Testis (tissue), 3 donors: ENCODE results near the gene SYNPR. TPM values are rescaled to one million over a fixed set of nuclear protein-coding genes. Genes with fewer than 3 reads are reported as not detected.
A peak's percentile ranks its signal among the peaks of the same experiment; 100 is the strongest.

Experiments used
- DNase-seq: peaks from one replicate; pipeline ENCODE4 v3.0.0-alpha.2; 2019
- H3K27ac ChIP-seq, 2 donors: fragments of 200-600 bp; sonication (generic); one replicate each; pipeline ENCODE4 v1.5.1; 2019
- H3K27me3 ChIP-seq: fragments of 200-600 bp; sonication (generic); one replicate; pipeline ENCODE4 v1.5.1; 2019
- H3K36me3 ChIP-seq: fragments of 200-600 bp; sonication (generic); one replicate; pipeline ENCODE4 v1.5.1; 2017; ENCODE audit warnings: low read depth; ENCODE audit errors: missing control alignments
- H3K4me1 ChIP-seq: fragments of 200-600 bp; sonication (generic); one replicate; pipeline ENCODE4 v1.5.1; 2019
- H3K4me3 ChIP-seq, 2 donors: fragments of 200-600 bp; sonication (generic); one replicate each; pipeline ENCODE4 v1.5.1; 2017 to 2019
- H3K9me3 ChIP-seq: fragments of 200-600 bp; sonication (generic); one replicate; pipeline ENCODE4 v1.5.1; 2017
- CTCF ChIP-seq, 3 experiments: fragments of 450-650 bp in 2 of 3; fragments of 200-600 bp in 1 of 3; sonication (generic) in 1 of 3; IDR thresholded peaks; one replicate each; pipeline ENCODE4 v1.5.1; 2016 to 2019; ENCODE audit warnings: antibody characterized with exemption in 3 of 3, mild to moderate bottlenecking in 2 of 3, moderate library complexity in 1 of 3
- POLR2A ChIP-seq: fragments of 450-650 bp; IDR thresholded peaks from one replicate; pipeline ENCODE4 v1.6.1; 2017; ENCODE audit warnings: antibody characterized with exemption, mild to moderate bottlenecking, moderate library complexity
- WGBS, 2 donors: methylation state at CpG; one replicate each; pipeline ENCODE4 v1.1.5; 2018; 5-methylcytosine and 5-hydroxymethylcytosine counted together
- intact Hi-C: fragments of 100-400 bp; cut with DNase I; formaldehyde crosslinking; loops from one replicate; pipeline ENCODE4 v1.15.1; 2023; ENCODE audit warnings: low total_unique reads
- polyA plus RNA-seq: library from polyadenylated mRNA; stranded (reverse); fragments of 350-450 nt; fragmentation: Illumina TruSeq; extraction: RNeasy Lipid Tissue Mini Kit (QIAGEN cat#74804); gene quantifications from one replicate; pipeline ENCODE4 v1.2.3, GENCODE V29; 2014; ENCODE audit warnings: low read depth, low replicate concordance; ENCODE audit not compliant: insufficient read depth
- total RNA-seq, 2 donors: library from RNA; depleted of rRNA; stranded (reverse); fragments of >200 nt; gene quantifications; one replicate each; pipeline ENCODE4 v1.2.3, GENCODE V29; 2016

SYNPR gene
- total and polyA plus RNA-seq, 3 donors from 2014 or later: not detected

DNA sequence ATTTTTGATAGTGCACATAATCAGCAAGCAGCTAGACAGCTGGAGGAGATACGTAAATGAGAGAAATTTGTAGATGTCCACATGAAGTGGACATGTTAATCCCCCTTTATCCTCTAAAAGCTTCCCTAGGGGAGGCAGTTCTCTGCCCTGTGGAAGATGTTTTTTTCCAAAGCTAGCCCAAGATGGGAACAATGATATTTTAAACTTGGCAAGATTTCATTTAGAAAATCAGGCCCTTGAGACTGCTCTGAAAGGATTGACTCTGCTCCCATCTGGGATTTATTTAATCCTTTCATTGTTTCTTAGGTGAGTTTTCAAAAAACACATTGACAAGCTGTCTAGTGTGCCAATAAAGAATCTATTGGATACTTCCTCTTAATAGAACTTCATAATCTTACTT lies 92.0 kb downstream of the SYNPR start:
- Histone ChIP-seq H3K36me3 (no peaks in the 10 kb centered on the region), H3K27me3 (no peaks in the 10 kb centered on the region), H3K4me1 (no peaks in the 10 kb centered on the region), H3K9me3 (no peaks in the 10 kb centered on the region), H3K4me3 (no peak overlapping the region), H3K27ac (no peak overlapping the region)
- no peak for DNase-seq
- 74 to 76% methylated on average over 1 of the region's 1 CpG for WGBS, 2 donors
- intact Hi-C loops: no loop called here
- no peak for TF ChIP-seq CTCF (IDR thresholded peaks at IDR 0.05)
- TF ChIP-seq POLR2A: no peak

DNA sequence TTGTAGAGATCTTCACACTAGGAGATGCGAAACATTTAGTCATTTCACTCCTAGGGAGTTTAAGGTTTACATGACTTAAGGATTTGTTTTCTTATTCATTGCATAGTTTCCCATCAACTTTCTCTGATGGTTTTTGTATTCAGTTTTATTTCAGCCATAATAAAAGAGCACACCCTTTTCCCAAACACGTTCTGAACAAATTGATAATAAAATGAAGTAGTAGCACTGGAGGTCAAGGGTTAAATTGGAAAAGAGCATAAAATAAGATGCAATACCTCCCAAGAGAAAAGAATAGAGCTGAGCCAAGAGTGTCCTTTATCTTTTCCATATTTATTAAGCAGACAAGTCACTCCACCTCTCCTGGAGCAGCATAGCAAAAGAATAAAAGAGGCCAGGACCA lies 104.9 kb downstream of the SYNPR start:
- no peak overlapping the region for H3K4me3 ChIP-seq
- no peaks in the 10 kb centered on the region for H3K36me3 ChIP-seq
- peaks cover 4% of the 10 kb centered on the region for H3K4me1 ChIP-seq
- DNase-seq: no peak
- no peaks in the 10 kb centered on the region for H3K27me3 ChIP-seq
- H3K9me3 ChIP-seq: no peaks in the 10 kb centered on the region
- TF ChIP-seq POLR2A (no peak), CTCF (IDR thresholded peaks at IDR 0.05) (no peak)
- 66% methylated on average over 2 of the region's 2 CpGs for WGBS, 2 donors
- H3K27ac ChIP-seq: no peak overlapping the region
- intact Hi-C loops: no loop called here

DNA sequence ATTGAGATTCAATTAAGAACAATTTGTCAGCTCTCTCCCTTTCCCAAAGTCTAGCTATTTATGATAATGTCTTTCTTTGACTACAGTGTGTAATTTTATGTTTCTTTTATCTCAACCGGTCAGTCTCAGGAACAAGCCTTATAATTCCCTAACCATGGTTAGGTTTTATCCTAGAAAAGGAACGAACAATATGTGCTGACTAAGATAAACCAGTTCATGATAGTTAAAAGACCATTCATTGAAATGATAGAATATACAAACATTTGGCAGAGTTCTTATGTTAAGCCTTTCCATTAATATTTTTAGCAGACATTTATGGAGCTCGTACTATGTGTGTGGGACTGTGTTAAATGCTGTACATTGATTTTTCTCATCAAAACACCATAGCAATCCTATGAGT lies 106.3 kb downstream of the SYNPR start:
- intact Hi-C loops: no loop called here
- H3K27me3 ChIP-seq: no peaks in the 10 kb centered on the region
- DNase-seq: no peak
- TF ChIP-seq CTCF (IDR thresholded peaks at IDR 0.05) (no peak), POLR2A (no peak)
- 34 to 47% methylated on average over 3 of the region's 3 CpGs for WGBS, 2 donors
- H3K27ac ChIP-seq: no peak overlapping the region
- no peaks in the 10 kb centered on the region for H3K36me3 ChIP-seq
- H3K4me3 ChIP-seq: no peak overlapping the region
- H3K9me3 ChIP-seq: no peaks in the 10 kb centered on the region
- peaks cover 4% of the 10 kb centered on the region for H3K4me1 ChIP-seq

DNA sequence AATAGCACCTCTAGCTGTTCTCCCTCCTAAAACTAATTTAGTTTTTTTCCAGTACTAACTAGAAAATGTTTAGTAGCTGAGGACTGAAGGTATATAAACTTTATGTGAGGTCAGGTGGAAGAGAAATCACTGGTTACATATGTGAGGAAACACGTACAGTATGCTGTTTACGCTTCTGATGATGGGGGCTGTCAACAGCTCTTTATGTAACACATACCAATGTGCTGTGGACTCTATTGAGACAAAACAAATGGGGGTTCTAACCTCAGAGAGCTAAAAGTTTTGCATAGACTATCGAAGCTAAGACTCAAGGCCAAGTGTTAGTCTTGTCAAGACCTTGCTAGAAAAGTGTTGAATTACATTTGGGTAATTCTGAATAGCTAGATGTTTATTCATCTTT lies 107.5 kb downstream of the SYNPR start:
- Histone ChIP-seq H3K4me1 (peaks cover 4% of the 10 kb centered on the region), H3K9me3 (no peaks in the 10 kb centered on the region), H3K4me3 (no peak overlapping the region), H3K27ac (no peak overlapping the region), H3K36me3 (no peaks in the 10 kb centered on the region), H3K27me3 (no peaks in the 10 kb centered on the region)
- intact Hi-C loops: no loop called here
- TF ChIP-seq POLR2A (no peak), CTCF (IDR thresholded peaks at IDR 0.05) (no peak)
- DNase-seq: no peak
- WGBS, 2 donors: 57 to 65% methylated on average over 3 of the region's 3 CpGs

DNA sequence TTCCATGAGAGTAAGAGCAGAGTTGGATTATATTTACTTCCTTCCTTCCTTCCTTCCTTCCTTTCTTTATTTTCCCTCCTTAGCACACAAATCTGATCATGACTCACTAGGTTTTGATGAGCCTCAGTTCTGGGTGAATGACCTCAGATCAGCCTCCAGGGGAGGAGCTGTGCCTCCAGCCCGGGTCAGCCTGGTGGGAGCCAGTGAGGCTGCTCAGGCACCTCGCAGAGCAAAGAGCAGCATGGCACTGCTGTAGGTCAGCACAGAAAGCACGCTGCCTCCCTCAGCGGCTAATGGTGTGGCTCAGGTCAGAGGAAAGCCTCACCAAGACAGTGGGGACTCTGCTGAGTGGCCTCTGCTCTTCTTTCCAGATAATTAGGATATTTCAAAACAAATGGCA lies 108.5 kb downstream of the SYNPR start:
- H3K9me3 ChIP-seq: no peaks in the 10 kb centered on the region
- WGBS, 2 donors: 32 to 51% methylated on average over 4 of the region's 4 CpGs
- no peak overlapping the region for H3K27ac ChIP-seq
- intact Hi-C loops: no loop called here
- H3K27me3 ChIP-seq: no peaks in the 10 kb centered on the region
- TF ChIP-seq POLR2A: no peak
- TF ChIP-seq CTCF (IDR thresholded peaks at IDR 0.05): no peak
- H3K4me3 ChIP-seq: no peak overlapping the region
- DNase-seq: peak; percentile 39
- H3K4me1 ChIP-seq: peaks cover 4% of the 10 kb centered on the region
- H3K36me3 ChIP-seq: no peaks in the 10 kb centered on the region
